ENCODE results near the gene RGL2.

DNA sequence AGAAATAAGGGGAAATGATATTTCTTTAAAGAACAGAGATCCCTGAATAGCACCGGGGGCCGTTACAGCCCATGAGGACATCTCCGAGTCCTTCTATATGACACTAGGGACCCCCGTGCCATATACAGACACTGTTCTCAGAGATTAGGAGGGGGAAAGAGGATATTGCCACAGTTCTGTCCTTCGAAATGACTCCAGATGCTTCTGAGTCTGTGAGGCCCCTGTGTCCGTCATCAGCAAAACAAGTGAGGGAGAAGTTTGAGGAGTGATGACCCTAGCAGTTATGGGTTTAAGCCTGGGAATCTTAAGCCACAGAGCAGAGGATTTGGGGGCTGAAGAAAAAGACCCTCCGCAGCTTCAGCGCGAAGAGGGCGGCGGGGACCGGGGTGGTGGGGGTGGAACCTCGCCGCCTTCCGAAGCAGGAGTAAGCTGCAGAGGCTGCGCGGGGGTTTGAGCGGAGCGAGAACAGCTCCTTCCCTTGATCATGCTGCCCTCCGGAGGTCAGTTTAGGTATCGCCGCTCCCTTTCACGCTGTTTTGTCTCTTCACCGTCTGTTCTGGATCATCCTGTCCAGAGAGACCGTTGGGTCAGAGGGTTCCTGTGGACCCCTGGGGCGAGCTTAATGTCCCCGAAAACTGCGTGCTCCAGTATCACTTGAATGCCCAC is 50.6 kb downstream of the RGL2 start:
- TF ChIP-seq, protein P1, sequence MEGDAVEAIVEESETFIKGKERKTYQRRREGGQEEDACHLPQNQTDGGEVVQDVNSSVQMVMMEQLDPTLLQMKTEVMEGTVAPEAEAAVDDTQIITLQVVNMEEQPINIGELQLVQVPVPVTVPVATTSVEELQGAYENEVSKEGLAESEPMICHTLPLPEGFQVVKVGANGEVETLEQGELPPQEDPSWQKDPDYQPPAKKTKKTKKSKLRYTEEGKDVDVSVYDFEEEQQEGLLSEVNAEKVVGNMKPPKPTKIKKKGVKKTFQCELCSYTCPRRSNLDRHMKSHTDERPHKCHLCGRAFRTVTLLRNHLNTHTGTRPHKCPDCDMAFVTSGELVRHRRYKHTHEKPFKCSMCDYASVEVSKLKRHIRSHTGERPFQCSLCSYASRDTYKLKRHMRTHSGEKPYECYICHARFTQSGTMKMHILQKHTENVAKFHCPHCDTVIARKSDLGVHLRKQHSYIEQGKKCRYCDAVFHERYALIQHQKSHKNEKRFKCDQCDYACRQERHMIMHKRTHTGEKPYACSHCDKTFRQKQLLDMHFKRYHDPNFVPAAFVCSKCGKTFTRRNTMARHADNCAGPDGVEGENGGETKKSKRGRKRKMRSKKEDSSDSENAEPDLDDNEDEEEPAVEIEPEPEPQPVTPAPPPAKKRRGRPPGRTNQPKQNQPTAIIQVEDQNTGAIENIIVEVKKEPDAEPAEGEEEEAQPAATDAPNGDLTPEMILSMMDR (conservative IDR thresholded peaks at IDR 0.05; ENCODE audit: low read length) = peak; percentile 88
- TF ChIP-seq EZH2phosphoT487 (IDR thresholded peaks at IDR 0.05; ENCODE audit: borderline replicate concordance, low read depth, low read length) = no peak

All from OCI-LY7 (cell line).